NCI-H1436 (cell line): ENCODE measurements around the gene MRPL53.
A peak's percentile ranks its signal among the peaks of the same experiment; 100 is the strongest.
"Not testable (repeated sequence)": the region's sequence is repeated elsewhere in the genome, so short reads cannot be mapped to it uniquely, and the experiment has no call there.

ENCODE experiments used
- DNase-seq: peaks from one replicate; lab custom pipeline; 2025; lab: John Stamatoyannopoulos, UW

Gene MRPL53

GRCh38 chr2:74481961-74482800 lies 9.7 kb upstream of the MRPL53 start:
- DNase-seq, result no peak

DNA sequence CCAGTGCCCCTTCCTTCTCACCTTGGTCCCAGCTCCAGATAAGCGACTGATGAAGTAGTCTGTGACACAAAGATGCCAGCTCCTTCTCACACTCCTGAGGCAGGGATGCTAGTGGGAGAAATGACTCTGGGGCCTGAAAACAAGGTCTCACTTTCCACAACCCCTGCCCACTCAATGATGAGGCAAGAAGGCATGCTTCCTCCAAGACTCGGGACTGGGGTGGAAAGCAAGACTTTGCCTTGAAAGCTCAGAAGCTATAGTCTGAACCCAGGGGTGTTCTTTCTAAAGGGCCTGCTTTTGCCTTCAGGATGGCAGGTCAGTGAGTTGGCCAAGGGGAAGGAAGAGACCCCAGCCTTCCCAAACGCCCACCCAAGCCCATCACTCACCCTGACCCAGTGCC lies 9.0 kb upstream of the MRPL53 start:
- DNase-seq, result no peak

- no peak for DNase-seq
Measured at GRCh38 chr2:74474899-74475298, 2.4 kb upstream of the MRPL53 start.

DNA sequence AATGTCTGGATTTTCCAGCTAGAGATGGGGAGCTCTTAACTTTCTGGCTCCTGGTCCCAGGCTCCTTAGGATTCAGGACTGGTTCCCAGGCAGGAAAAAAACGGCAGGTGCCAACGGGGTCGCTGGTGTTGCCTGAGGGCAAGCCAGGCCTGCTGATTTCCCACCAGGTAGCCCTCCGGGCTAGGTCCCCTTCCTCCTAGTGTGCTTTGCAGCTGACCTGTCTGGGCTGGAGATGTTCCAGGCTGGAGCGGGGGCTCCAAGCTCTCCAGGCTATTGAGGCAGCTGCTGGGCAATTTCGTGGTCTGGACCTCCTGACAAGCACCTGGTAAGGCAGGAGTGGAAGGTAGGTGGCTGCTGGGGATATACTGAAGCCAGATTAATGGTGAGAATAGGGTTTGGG lies 2.0 kb upstream of the MRPL53 start:
- DNase-seq, result no peak

GRCh38 chr2:74472945-74473258 lies 422 bp upstream of the MRPL53 start:
- no peak for DNase-seq

GRCh38 chr2:74471332-74472065 lies 981 bp downstream of the MRPL53 start:
- no peak for DNase-seq

- not testable (repeated sequence) for DNase-seq
Measured at GRCh38 chr2:74470742-74471141, 1.7 kb downstream of the MRPL53 start.

DNA sequence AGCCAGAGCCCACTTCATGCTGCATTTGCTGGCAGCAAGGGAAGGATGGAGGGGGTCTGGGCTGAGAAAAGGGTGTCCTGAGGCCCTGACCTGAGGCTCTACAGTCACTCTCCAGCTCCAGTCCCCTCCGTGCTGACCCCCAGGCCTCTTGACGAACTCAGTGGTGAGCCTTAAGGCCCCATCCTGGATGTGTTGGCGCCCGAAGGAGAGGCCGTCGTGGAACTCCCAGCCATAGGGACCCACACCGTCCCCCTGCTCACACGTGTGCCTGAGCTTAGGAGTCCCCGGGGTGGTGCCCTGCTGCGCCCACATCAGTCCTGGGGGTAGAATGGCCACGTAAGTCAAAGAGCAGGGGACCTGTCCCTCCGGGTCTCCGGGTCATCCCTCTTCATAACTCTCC lies 8.1 kb downstream of the MRPL53 start:
- no peak for DNase-seq

- DNase-seq, result no peak
Measured at GRCh38 chr2:74462786-74463105, 9.7 kb downstream of the MRPL53 start.

GRCh38 chr2:74462054-74462785 lies 10.3 kb downstream of the MRPL53 start:
- DNase-seq, result no peak

DNA sequence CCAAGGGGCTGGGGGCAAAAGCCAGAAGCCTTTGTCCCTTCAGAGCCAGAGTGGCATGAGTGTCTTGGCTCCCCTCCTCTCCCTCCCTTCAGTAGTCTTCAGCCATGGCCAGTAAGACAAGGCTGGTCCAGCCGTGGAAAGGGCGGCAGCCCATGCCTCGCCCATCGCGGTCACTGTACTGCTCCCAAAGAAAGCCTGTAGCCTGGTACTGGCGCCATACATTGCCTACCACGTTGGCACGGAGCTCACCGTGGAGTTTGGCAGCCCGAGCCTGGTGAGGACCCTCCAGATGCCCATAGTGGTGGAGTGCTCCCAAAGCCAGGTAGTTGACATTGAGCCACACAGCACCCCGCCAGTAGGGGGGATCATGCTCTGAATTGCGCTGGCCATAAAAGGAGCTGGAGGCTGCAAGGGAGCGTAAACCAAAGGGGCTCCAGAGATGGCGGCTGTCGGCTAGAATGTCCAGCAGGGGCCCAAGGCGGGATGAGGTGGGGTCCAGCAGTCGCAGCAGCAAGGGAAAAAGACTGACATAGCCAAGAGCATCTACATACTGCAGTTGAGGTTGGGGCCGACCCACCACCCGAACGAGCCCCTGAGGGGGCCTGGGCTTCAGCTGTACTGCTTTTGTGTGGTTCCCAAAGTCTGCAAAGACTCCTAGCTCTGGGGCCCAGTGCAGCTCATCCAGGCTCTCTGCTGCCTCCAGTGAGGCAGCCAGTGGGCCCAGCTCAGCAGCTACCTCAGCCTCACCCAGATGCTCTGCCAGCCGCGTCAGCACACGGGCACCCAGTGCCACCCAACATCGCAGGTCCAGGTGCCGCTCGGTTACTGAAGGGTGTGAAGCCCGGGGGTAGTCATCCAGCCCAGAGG lies 11.1 kb downstream of the MRPL53 start:
- no peak for DNase-seq

DNA sequence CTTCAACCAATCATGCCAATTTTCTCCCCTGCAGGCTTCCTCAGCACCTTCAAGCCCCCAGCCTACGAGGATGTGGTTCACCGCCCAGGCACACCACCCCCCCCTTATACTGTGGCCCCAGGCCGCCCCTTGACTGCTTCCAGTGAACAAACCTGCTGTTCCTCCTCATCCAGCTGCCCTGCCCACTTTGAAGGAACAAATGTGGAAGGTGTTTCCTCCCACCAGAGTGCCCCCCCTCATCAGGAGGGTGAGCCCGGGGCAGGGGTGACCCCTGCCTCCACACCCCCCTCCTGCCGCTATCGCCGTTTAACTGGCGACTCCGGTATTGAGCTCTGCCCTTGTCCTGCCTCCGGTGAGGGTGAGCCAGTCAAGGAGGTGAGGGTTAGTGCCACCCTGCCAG lies 12.3 kb downstream of the MRPL53 start:
- not testable (repeated sequence) for DNase-seq

- not testable (repeated sequence) for DNase-seq
Measured at GRCh38 chr2:74459503-74460118, 12.9 kb downstream of the MRPL53 start.

GRCh38 chr2:74458938-74459363 lies 13.5 kb downstream of the MRPL53 start:
- no peak for DNase-seq

- DNase-seq, result peak; percentile 99
Measured at GRCh38 chr2:74458132-74458937, 14.1 kb downstream of the MRPL53 start, which contains the start of gene WBP1. TSS of gene WBP1 (plus strand) at chr2:74458438. CDS start at chr2:74458603, 165 bp downstream.

DNA sequence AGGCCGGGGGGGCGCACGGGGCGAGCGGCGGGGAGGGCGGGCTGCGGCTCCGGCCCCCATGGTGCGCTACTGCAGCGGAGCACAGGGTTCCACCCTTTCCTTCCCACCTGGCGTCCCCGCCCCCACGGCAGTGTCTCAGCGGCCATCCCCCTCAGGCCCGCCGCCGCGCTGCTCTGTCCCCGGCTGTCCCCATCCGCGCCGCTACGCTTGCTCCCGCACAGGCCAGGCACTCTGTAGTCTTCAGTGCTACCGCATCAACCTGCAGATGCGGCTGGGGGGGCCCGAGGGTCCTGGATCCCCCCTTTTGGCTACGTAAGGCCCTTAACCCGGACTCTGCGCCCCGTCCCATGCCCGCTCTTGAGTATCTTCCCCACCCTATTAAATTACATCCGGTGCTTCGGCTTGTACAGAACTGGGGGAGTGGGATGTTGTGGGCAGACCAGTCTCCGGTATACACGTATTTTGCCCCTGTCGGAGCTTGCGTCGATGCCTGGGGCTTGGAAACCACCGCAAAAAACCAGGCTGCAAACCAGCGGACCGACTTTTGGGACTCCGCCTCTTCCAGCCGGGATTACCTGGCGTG lies 14.8 kb downstream of the MRPL53 start:
- peak; percentile 66 for DNase-seq

- no peak for DNase-seq
Measured at GRCh38 chr2:74457129-74457548, 15.3 kb downstream of the MRPL53 start.

GRCh38 chr2:74454654-74455511 lies 17.6 kb downstream of the MRPL53 start, which contains the start of gene INO80B:
TSS of gene INO80B (plus strand) at chr2:74455087. CDS start at chr2:74455117, 30 bp downstream.
- peak; percentile 96 for DNase-seq
